Vagina (tissue), 2 donors: ENCODE data around the gene TSEN2. TPM values are rescaled to one million over a fixed set of nuclear protein-coding genes. Genes with fewer than 3 reads are reported as not detected.

Source experiments
- DNase-seq, 2 donors: peaks; one replicate each; pipeline ENCODE4 v3.0.0-alpha.2; 2017; ENCODE audit errors: extremely low spot score in 2 of 2
- H3K27ac ChIP-seq: fragments of 200-600 bp; sonication (generic); one replicate; pipeline ENCODE4 v1.5.1; 2019
- H3K27me3 ChIP-seq: fragments of 200-600 bp; sonication (generic); one replicate; pipeline ENCODE4 v1.5.1; 2019
- H3K36me3 ChIP-seq, 2 donors: fragments of 200-600 bp; sonication (generic); one replicate each; pipeline ENCODE4 v1.5.1; 2017 to 2019
- H3K4me1 ChIP-seq: fragments of 200-600 bp; sonication (generic); one replicate; pipeline ENCODE4 v1.5.1; 2019
- H3K4me3 ChIP-seq, 2 donors: fragments of 200-600 bp; sonication (generic); 1 replicate in 1 of 2; 2 replicates in 1 of 2; pipeline ENCODE4 v1.5.1; 2016 to 2019
- H3K9me3 ChIP-seq: fragments of 200-600 bp; sonication (generic); one replicate; pipeline ENCODE4 v1.5.1; 2019
- CTCF ChIP-seq, 3 experiments: fragments of 450-650 bp in 2 of 3; fragments of 200-600 bp in 1 of 3; sonication (generic) in 1 of 3; IDR thresholded peaks; one replicate each; pipeline ENCODE4 v1.5.1; 2017 to 2019; ENCODE audit warnings: antibody characterized with exemption in 3 of 3, mild to moderate bottlenecking in 2 of 3, moderate library complexity in 2 of 3
- POLR2A ChIP-seq, 2 donors: fragments of 450-650 bp; IDR thresholded peaks; one replicate each; pipeline ENCODE4 v1.6.1; 2017; ENCODE audit warnings: antibody characterized with exemption in 2 of 2, mild to moderate bottlenecking in 2 of 2, moderate library complexity in 2 of 2
- POLR2AphosphoS5 ChIP-seq, 2 donors: sonication (generic); formaldehyde crosslinking; IDR thresholded peaks; one replicate each; pipeline ENCODE4 v1.9.0; 2017; ENCODE audit warnings: antibody characterized with exemption in 2 of 2, mild to moderate bottlenecking in 2 of 2, low read depth in 1 of 2; ENCODE audit not compliant: insufficient read depth in 1 of 2
- intact Hi-C: fragments of 100-400 bp; cut with DNase I; formaldehyde crosslinking; loops from one replicate; pipeline ENCODE4 v1.15.1; 2023
- total RNA-seq: library from RNA; depleted of rRNA; stranded (reverse); fragments of >200 nt; gene quantifications from one replicate; pipeline ENCODE4 v1.2.3, GENCODE V29; 2016

The TSEN2 gene
- total RNA-seq, 1 donor from 2014 or later, result 16.0 TPM

DNA sequence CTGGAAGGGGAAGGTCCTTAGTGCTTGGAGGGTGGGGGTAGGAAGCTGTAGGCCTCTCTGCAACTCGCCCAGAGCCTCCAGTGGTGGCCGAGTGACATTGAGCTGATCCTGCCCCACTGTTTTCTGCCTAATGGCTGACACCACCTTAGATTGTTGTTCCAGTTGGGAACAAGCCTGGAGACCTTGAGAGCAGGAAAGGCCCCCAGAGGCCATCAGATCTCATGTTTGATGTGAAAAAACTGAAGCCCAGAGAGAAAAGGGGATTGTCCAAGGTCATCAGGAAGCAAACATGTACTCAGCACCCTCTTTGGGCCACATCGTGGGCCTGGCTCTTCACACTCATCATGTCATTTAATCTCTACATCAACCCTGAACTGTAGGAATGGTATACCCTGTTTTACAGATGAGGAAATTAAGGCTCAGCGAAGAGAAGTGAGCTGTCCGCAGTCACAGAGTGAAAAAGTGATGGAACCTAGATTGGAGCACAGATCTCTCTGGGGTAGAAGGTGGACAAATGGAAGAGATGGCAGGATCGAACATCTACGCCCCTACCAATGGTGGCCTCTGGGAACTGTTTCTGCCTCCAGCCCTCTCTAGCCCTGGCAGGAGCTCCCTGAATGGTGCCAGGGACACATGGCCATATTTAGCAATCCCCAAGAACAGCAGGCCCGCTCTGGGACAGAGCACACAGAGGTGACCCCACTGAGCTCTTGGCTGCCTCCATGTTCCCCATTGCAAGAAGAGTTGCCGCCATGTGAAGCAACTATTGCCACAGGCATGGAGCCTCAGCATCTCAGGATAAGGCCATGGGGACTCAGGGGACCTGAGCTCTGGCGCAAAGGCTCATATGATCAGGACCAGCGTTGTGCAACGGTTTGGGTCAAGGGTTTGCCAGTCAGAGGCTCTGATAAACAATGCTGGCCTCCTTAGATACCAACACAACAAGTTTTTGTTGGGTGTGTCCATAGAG lies 31.6 kb upstream of the TSEN2 start:
- Histone ChIP-seq H3K27me3 (no peaks in the 10 kb centered on the region), H3K27ac (no peak overlapping the region), H3K9me3 (no peaks in the 10 kb centered on the region), H3K36me3 (no peaks in the 10 kb centered on the region), H3K4me3 (no peak overlapping the region), H3K4me1 (no peaks in the 10 kb centered on the region)
- TF ChIP-seq CTCF (IDR thresholded peaks at IDR 0.05) (no peak), POLR2AphosphoS5 (IDR thresholded peaks at IDR 0.05; ENCODE audit: insufficient read depth in 1 of 2, low read depth in 1 of 2) (no peak), POLR2A (IDR thresholded peaks at IDR 0.05) (no peak)
- intact Hi-C loops, result no loop called here
- DNase-seq, result no peak

GRCh38 chr3:12454076-12454815 lies 30.0 kb upstream of the TSEN2 start:
- Histone ChIP-seq H3K9me3 (no peaks in the 10 kb centered on the region), H3K4me3 (no peak overlapping the region), H3K27ac (no peak overlapping the region), H3K36me3 (no peaks in the 10 kb centered on the region), H3K4me1 (no peaks in the 10 kb centered on the region), H3K27me3 (no peaks in the 10 kb centered on the region)
- intact Hi-C loops, result no loop called here
- TF ChIP-seq CTCF (IDR thresholded peaks at IDR 0.05) (no peak), POLR2A (IDR thresholded peaks at IDR 0.05) (no peak), POLR2AphosphoS5 (IDR thresholded peaks at IDR 0.05; ENCODE audit: insufficient read depth in 1 of 2, low read depth in 1 of 2) (no peak)
- DNase-seq, result no peak

DNA sequence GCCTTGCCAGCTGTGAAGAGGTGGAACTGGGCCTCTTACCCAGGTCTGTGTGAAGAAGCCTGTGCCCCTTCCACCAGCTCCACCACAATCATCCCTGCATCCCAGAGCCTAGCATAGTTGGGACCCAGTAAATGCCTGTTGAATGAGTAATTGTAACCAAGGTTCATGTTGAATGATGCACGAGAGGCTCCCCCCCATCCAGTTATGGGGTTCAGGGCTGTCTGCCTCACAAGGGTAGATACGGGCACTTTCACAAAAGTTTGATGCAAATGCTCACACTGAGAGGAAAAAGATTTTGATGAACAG lies 29.5 kb upstream of the TSEN2 start:
- H3K36me3 ChIP-seq, result no peaks in the 10 kb centered on the region
- H3K4me1 ChIP-seq, result no peaks in the 10 kb centered on the region
- intact Hi-C loops, result no loop called here
- no peaks in the 10 kb centered on the region for H3K27me3 ChIP-seq
- H3K4me3 ChIP-seq, result no peak overlapping the region
- H3K9me3 ChIP-seq, result no peaks in the 10 kb centered on the region
- TF ChIP-seq CTCF (IDR thresholded peaks at IDR 0.05) (no peak), POLR2A (IDR thresholded peaks at IDR 0.05) (no peak), POLR2AphosphoS5 (IDR thresholded peaks at IDR 0.05; ENCODE audit: insufficient read depth in 1 of 2, low read depth in 1 of 2) (no peak)
- no peak for DNase-seq
- no peak overlapping the region for H3K27ac ChIP-seq

- H3K9me3 ChIP-seq, result no peaks in the 10 kb centered on the region
Measured at GRCh38 chr3:12455740-12456139, 28.5 kb upstream of the TSEN2 start.

More at GRCh38 chr3:12455740-12456139, 28.5 kb upstream of the TSEN2 start:
- Histone ChIP-seq H3K27me3 (no peaks in the 10 kb centered on the region), H3K27ac (no peak overlapping the region), H3K36me3 (no peaks in the 10 kb centered on the region), H3K4me3 (no peak overlapping the region), H3K4me1 (no peaks in the 10 kb centered on the region)
- DNase-seq, result no peak
- intact Hi-C loops, result no loop called here
- TF ChIP-seq CTCF (IDR thresholded peaks at IDR 0.05), result no peak
- TF ChIP-seq POLR2A (IDR thresholded peaks at IDR 0.05), result no peak
- no peak for TF ChIP-seq POLR2AphosphoS5 (IDR thresholded peaks at IDR 0.05; ENCODE audit: insufficient read depth in 1 of 2, low read depth in 1 of 2)
